GM18870 (cell line): Measurements from ENCODE around the gene CASP2.
A peak's percentile ranks its signal among the peaks of the same experiment; 100 is the strongest.

Experiments used
- ATAC-seq: cut with Tn5 transposase; IDR thresholded peaks from one replicate; pipeline ENCODE4 v1.9.1; 2021; ENCODE audit warnings: moderate library complexity; ENCODE audit not compliant: unreplicated experiment

CASP2 gene

DNA sequence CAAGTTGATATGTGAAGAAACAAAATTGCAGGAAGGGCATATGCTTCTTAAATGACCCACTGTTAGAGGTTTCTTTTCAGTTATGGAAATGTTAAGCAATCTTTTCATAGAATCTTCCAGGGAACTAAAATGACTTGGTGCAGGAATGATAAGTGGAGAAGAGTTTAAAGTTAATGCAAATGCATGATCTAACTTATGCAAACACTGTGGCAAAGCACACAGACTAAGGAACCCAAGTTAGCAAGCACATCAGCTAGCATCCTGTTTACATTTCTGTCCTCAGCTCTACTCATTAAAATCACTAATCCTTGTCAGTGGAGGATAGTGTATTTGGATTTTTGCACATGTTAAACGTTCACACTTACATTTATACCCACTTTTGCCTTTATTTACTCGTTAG, 37.1 kb downstream of the CASP2 start:
- no peak for ATAC-seq

DNA sequence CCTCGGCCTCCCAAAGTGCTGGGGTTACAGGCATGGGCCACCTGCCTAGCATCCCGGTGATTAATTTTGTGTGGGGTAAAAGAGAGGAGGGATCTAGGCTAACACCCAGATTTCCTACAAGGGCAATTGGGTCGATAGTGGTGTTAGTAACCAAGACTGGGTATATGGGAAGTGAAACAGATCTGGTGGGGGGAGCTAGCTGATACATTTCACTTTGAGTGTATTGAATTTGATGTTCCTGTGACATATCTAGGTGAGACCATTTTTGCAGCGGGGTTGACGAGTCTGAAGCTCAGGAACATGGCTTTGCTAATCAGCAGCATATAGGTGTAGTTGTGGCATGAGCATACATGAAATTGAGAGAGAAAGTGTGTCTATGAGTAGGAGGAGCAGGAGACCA, 39.8 kb downstream of the CASP2 start:
- ATAC-seq = peak; percentile 63

DNA sequence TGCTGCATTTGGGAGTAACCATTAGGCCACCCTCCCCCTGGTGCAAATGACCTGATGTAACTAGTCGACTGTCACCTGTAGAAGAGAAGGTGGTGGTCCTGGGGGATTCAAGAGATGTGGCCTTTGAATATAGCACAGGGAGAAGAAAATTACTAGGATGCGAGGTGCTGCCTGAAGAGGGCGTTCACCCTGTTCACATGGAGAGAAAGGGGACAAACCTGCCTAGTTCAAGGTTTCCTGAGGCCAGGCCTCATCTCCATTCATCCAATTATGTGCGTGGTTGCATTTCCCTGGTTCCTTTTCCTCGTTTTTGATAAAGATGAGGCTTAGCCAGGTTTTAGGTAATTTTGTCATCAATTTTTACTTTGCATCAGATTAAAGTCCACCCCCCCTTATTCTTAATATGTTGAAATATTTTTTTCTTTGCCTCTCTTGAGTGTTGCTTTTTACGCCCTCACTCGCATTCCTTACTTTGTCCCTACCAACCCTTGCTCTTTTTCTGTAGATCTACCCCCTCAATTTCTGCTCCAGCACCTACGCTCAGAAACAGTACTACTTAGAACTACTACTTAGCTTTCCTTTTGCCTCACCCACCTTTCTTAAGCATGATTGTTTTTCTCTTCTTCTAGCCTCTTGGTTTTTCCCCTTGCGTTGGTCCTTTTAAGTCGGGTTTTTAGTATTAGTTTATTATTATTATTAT, 41.5 kb downstream of the CASP2 start:
- ATAC-seq = no peak

DNA sequence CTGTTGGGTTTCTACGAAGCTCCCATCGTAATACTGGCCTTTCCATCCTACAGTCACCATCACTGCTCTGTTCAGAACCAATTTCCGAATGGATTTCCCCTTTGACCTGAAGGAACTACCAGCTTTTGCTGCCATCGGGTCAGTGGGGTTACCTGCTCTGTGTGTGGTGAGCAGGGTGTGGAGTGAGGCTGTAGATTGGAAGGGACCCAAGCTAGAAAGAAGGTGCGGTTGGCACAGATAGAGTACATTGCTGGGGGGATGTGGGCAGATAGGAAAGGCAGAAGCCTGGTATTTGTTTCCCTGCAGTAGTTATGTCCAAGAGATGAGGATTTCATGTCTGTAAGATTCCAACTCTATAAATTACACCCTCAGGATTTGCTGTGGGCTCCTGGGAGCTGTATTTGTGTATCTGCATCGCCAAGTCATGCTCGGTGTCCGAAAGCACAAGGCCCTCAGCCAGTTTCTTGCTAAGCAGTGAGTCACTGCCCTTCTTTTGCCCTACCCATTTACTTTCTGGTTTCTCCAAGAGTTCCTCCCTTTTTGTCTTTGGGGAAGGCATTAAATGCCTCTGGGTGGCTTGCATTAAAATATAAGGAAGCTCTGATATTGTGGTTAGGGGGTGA, 43.1 kb downstream of the CASP2 start:
- no peak for ATAC-seq

DNA sequence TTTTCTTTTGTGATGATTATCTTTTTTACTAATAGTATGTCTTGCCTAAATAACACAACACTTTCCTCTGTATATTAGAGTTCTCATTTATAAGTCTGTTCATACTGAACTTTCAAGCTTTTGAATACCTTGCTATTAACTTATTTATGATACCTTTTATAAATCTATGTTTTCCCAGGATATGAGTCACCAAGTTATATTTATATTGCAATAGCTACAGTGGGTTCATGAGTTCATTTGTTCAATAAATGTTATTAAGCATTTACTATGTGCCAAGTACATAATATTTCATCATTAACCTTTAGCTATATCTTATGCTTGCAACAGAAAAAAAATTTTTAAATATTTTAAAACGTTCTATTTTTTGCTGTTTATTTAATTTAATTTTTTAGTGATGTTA, 46.1 kb downstream of the CASP2 start:
- ATAC-seq = no peak

DNA sequence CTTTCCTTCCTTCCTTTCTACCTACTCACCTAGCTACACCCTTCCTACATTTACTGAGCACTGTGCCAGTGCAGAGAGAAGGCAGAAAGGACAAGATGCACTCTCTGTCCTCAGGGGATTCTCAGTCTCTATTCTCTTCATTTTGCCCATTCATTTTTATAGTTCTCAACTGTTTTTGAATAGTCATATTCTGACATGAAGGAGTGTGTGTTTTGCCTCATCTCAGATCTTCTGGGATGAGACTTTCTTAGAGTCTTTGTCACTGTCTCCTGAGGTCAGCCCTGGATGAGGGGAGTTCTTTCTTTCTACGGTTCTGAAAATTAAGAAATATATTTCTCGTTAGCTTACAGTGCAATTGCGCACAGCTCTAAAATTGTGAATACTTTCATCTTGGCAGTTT, 49.1 kb downstream of the CASP2 start:
- ATAC-seq = no peak

DNA sequence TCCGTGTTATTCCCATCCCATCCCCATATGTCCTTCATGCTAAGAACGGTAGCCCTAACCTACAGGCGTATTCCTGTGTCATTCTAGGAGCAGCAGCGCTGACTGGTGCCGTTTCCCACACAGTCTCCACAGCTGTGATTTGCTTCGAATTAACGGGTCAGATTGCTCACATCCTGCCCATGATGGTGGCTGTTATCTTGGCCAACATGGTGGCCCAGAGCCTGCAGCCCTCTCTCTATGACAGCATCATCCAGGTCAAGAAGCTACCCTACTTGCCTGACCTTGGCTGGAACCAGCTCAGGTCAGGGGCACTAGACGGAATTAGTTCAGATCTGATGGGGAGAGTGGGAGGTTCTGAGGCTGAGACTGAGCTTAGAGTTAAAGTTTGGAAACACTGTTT, 53.7 kb downstream of the CASP2 start:
- ATAC-seq = no peak

DNA sequence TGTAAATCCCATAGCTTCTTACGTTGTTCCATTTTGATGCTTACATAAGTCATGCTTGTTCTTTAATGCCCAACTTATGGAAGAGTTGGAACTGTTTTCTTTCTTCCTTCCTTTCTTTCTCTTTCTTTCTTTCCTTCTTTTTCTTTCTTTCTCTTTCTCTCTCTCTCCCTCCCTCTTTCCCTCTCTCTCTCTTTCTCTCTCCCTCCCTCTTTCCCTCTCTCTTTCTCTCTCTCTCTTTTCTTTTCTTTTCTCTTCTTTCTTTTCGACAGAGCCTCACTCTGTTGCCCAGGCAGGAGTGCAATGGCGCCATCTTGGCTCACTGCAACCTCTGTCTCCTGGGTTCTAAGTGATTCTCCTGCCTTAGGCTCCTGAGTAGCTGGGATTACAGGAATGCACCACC, 55.4 kb downstream of the CASP2 start:
- no peak for ATAC-seq

DNA sequence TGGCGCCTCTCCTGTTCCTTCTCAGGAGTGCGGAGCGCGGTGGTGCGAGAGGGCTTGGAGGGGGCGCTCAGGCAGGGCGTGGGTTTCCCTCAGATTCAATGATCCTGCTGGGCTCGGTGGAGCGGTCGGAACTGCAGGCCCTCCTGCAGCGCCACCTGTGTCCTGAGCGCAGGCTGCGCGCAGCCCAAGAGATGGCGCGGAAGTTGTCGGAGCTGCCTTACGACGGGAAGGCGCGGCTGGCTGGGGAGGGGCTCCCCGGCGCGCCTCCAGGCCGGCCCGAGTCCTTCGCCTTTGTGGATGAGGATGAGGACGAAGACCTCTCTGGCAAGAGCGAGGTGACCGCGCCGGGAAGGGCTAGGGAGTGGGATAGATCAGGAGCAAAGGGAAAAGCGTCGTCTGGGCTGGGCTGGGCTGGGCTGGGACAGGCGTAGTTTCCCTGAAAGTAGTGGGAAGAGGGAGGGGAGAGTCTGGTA, 57.3 kb downstream of the CASP2 start:
- ATAC-seq = no peak

DNA sequence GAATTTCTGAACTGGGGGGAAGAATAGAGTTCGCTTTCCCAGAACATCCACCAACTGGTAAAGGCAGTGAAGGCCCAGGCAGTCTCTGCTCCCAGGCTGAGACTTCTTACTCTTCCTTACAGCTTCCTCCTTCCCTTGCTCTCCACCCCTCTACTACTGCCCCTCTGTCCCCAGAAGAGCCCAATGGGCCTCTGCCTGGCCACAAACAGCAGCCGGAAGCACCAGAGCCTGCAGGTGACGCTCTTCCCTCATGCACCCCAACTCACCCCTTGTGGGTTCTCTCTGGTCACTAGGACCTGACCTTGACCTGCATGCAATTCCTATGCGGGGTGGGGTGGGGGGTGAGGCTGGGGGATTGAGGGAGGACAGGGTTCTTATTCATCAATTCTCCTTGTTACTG, 57.9 kb downstream of the CASP2 start:
- ATAC-seq = no peak

DNA sequence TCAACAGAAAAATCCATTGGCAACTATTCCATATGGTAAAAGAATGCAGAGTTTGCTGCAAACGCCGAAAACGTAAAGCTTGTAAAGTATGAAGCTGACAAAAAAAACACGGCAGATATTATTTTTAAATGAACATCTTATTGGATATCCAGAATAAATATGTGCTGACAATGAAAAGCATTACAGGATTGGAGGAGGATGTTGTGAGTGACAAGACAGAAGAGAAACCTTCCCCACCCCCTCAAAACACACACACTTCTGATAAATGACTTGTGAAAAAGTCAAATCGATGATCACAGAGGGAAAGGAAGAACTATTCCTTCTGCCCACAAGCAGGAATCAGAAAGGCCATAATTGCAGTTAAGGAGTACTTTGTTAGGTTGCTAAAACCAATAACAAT, 59.8 kb downstream of the CASP2 start:
- ATAC-seq = no peak

DNA sequence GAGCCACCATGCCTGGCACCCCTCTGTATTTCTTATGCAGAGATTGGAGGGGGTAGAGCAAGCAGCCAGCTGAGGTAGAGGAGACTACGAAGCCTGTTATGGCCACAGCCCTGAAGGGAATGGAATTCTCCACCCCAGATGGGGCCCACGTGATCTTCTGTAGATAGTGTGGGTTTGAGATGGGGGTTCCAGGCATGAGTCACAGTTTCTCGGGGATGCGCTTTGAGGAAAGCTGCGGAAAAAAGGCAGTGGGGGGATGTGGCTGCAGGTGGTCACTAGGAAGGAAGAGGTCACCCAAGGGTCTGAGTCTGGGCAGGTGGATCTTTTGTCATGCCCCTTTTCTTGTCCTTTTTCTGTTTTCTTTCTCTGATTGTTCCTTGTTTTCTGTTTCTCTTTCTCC, 62.9 kb downstream of the CASP2 start:
- no peak for ATAC-seq

DNA sequence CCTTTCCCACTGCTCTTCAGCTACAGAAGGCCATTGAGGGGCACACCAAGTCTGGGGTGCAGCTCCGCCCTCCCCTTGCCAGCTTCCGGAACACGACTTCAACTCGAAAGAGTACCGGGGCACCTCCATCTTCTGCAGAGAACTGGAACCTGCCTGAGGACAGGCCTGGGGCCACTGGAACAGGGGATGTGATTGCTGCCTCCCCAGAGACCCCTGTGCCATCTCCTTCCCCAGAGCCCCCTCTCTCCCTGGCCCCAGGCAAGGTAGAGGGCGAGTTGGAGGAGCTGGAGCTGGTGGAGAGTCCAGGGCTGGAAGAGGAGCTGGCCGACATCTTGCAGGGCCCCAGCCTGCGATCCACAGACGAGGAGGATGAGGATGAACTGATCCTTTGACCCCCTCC, 63.4 kb downstream of the CASP2 start:
- no peak for ATAC-seq

DNA sequence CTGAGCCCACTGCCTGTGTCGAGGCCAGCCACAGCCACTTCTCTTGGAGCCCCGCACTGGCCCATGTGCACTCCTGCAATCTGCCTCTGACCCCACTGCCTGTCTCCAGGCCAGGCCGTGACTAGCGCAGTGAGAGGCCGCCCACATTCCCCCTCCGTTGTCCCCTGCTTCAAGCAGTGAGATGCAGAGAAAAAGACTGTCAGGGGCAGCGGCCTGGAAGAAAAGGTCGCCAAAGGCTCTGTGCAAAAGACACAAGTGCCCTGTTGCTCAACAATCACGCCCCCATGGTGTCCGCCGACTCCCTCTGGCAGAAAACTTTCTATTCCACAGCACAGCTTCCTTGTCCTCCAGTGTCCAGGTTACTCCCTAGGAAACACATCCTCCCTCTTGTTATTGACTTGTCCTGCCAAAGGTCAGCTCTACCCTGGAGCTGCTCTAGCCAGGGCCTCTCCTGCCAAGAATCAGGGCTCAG, 64.4 kb downstream of the CASP2 start:
- no peak for ATAC-seq

DNA sequence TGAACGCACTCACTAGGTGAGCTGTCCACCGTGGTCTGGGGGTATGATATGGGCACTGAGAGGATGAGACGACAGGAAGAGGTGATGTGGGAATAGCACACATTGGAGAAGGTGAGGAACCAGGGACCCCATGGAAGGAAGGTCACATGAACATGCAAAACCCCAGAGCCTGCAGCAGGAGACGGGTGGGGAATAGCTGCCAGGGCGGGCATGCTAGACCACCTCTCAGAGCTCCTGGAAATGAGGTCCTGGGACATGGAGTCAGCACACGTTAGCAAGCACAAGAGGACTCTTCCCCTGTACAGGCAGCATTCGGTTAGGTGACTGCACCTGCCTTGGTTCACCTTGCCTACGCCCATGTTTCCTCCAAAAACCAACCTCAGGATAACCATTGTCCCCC, 66.2 kb downstream of the CASP2 start:
- ATAC-seq = no peak

DNA sequence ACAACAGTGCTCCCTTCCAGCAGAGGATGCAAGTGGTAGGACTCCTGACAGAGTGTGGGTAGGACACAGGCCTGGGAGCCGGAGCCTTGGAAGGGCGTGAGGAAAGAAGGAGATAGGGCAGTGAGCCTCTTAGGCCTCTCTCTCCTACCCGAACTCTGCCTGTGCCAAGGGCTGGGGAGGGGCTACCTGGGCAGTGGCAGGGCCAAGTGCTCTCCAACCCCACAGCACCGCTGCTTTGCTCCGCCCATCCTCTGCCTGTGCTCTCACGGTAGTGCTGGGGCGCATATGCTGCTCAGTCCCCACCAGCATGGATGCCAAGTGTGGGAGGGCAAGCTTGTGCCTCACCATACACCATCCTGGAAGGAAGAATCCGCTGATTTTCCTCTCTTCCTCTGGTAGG, 66.8 kb downstream of the CASP2 start:
- no peak for ATAC-seq

DNA sequence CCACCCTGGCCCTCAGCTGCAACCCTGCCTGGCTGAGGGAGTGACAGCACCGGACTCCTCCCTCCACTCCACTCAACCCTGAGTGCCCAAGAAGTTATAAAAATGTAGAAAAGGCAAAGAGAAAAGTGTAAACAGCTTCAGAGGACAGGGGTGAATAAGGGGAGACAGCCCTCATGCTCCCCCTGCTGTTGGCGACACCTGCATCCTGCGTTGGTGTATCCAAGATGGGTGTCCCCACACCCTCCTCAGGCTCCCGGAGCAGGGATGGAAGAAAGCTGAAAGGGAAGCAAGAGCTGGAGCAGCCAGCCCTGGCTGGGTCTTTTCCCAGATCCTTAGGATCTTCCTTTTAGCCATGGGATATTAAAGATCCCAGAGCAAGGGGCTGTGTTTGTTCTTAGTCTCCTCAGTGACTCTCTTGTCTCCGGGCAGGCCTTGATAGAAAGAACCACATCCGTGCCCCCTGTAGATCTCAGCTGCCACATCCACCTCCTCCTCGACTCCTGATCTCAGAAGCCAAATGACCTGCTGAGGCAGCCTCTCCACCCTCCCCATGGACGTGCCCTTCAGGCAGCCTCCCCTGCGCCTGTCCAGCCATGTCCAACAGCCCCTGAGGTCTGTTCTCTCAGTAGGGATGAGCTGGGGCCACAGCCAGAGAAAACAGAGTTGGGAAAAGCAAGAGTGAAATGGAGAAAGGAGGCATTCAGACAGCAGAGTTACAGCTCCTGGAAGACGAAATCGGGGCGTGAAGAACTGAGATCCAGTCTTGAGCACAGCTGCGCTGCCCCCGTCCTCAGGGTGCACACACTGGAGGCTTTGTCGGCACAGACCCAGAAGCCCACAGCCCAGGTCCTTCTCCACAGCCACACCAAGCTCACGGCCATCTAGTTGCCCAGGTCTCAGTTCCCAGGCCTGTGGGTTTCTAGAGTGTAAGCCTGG, 67.6 kb downstream of the CASP2 start:
- no peak for ATAC-seq

DNA sequence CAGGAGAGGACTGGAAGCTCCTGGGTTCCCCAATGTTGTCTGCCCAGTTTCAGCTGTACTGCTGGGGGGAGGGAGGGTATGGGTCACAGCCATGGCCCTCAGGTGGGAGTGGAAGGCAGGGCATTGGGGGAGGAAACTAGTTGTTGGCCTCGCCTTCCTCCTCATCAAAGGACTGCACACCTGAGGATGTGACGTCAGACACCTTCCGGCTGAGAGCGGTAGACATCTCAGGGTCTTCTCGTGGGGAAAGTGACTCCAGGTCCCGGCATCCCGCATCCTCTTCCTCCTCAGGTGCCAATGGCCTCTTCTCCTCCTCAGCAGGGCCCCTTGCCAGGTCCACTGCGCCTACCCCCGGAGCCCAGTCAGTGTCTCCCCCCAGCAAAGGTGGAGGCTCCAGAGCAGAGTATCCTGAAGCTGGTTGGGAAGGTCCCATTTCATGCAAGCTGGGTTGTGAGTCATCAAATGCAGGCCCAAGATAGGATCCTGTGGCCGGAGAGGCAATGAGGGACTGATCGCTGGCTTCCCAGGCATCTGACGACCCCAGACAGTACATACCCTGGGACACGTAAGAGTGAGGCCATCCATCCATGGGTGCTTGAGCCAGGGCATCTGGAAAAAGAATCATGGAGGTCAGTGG, 68.4 kb downstream of the CASP2 start:
- ATAC-seq = no peak
